ENCODE measurements around the gene INSC.

GRCh38 chr11:15180212-15180792, 65.6 kb downstream of the INSC start:
- TF ChIP-seq CTCF (conservative IDR thresholded peaks at IDR 0.05; ENCODE audit: low read depth, low read length): no peak
- no peak for TF ChIP-seq EZH2 (IDR thresholded peaks at IDR 0.05; ENCODE audit: borderline replicate concordance, low read depth, low read length, poor library complexity, severe bottlenecking)

Data from A673 (cell line).